H9 (cell line): Measurements from ENCODE around the gene SGCD. TPM values are rescaled to one million over a fixed set of nuclear protein-coding genes. Genes with fewer than 3 reads are reported as not detected.

ENCODE experiments used
- DNase-seq: peaks from one replicate; pipeline ENCODE4 v3.0.0-alpha.2; 2017
- H2AFZ ChIP-seq: one replicate; pipeline ENCODE4 v1.6.1; 2013; ENCODE audit warnings: mild to moderate bottlenecking, low read length, control low read depth, moderate library complexity
- H2AK5ac ChIP-seq: 2 replicates; pipeline ENCODE4 v1.6.1; 2013; ENCODE audit warnings: low read length, control low read depth, mixed read lengths; ENCODE audit not compliant: insufficient read length
- H2BK120ac ChIP-seq: one replicate; pipeline ENCODE4 v1.6.1; 2013; ENCODE audit warnings: low read depth, mild to moderate bottlenecking, low read length, control low read depth, inconsistent platforms; ENCODE audit not compliant: poor library complexity, severe bottlenecking
- H2BK12ac ChIP-seq: 2 replicates; pipeline ENCODE4 v1.6.1; 2013; ENCODE audit warnings: low read length, control low read depth, mixed read lengths, low read depth; ENCODE audit not compliant: insufficient read length
- H2BK15ac ChIP-seq: 2 replicates; pipeline ENCODE4 v1.6.1; 2013; ENCODE audit warnings: low read depth, low read length, control low read depth
- H2BK20ac ChIP-seq: one replicate; pipeline ENCODE4 v1.6.1; 2013; ENCODE audit warnings: low read depth, mild to moderate bottlenecking, low read length, control low read depth, inconsistent platforms; ENCODE audit not compliant: poor library complexity, severe bottlenecking
- H2BK5ac ChIP-seq: 2 replicates; pipeline ENCODE4 v1.6.1; 2013; ENCODE audit warnings: low read length, control low read depth, mixed read lengths; ENCODE audit not compliant: insufficient read length
- H3K14ac ChIP-seq: 2 replicates; pipeline ENCODE4 v1.6.1; 2013; ENCODE audit warnings: low read length, control low read depth; ENCODE audit not compliant: insufficient read depth
- H3K18ac ChIP-seq: 2 replicates; pipeline ENCODE4 v1.6.1; 2013; ENCODE audit warnings: low read depth, mild to moderate bottlenecking, mixed read lengths, low read length, control low read depth; ENCODE audit not compliant: insufficient read length
- H3K23ac ChIP-seq: 2 replicates; pipeline ENCODE4 v1.6.1; 2013; ENCODE audit warnings: low read length, control low read depth, mixed read lengths, low read depth; ENCODE audit not compliant: insufficient read length
- H3K23me2 ChIP-seq: 2 replicates; pipeline ENCODE4 v1.6.1; 2013; ENCODE audit warnings: low read depth, mild to moderate bottlenecking, mixed read lengths, low read length, control low read depth; ENCODE audit not compliant: insufficient read length, poor library complexity, severe bottlenecking
- H3K27ac ChIP-seq: 2 replicates; pipeline ENCODE4 v1.5.1; 2013; ENCODE audit warnings: low read length, control low read depth, mixed read lengths, low read depth; ENCODE audit not compliant: insufficient read length
- H3K27me3 ChIP-seq: 2 replicates; pipeline ENCODE4 v1.6.1; 2013; ENCODE audit warnings: low read length, control low read depth, inconsistent platforms; ENCODE audit not compliant: insufficient read depth
- H3K4ac ChIP-seq: 2 replicates; pipeline ENCODE4 v1.6.1; 2013; ENCODE audit warnings: low read depth, mild to moderate bottlenecking, control low read depth, inconsistent platforms, low read length, moderate library complexity
- H3K4me1 ChIP-seq: 2 replicates; pipeline ENCODE4 v1.6.1; 2013; ENCODE audit warnings: low read length, control low read depth, inconsistent platforms; ENCODE audit not compliant: insufficient read depth
- H3K4me2 ChIP-seq: 2 replicates; pipeline ENCODE4 v1.6.1; 2013; ENCODE audit warnings: low read length, control low read depth, mixed read lengths; ENCODE audit not compliant: insufficient read length, insufficient read depth
- H3K56ac ChIP-seq: 2 replicates; pipeline ENCODE4 v1.6.1; 2013; ENCODE audit warnings: low read depth, mild to moderate bottlenecking, mixed read lengths, low read length, control low read depth; ENCODE audit not compliant: insufficient read length
- H3K79me1 ChIP-seq: 2 replicates; pipeline ENCODE4 v1.6.1; 2013; ENCODE audit warnings: low read depth, mild to moderate bottlenecking, moderate library complexity, low read length, control low read depth, inconsistent platforms; ENCODE audit not compliant: insufficient read depth, poor library complexity, severe bottlenecking
- H3K79me2 ChIP-seq: 2 replicates; pipeline ENCODE4 v1.6.1; 2013; ENCODE audit warnings: low read length, control low read depth, inconsistent platforms; ENCODE audit not compliant: insufficient read depth
- H3K9ac ChIP-seq: 2 replicates; pipeline ENCODE4 v1.6.1; 2013; ENCODE audit warnings: low read length, control low read depth, mixed read lengths; ENCODE audit not compliant: insufficient read length; ENCODE audit errors: extremely low read depth
- H3K9me3 ChIP-seq: one replicate; pipeline ENCODE4 v1.6.1; 2013; ENCODE audit warnings: low read depth, low read length, inconsistent platforms; ENCODE audit not compliant: control insufficient read depth
- H3T11ph ChIP-seq: one replicate; pipeline ENCODE4 v1.6.1; 2013; ENCODE audit warnings: mild to moderate bottlenecking, low read length, control low read depth, inconsistent platforms
- H4K20me1 ChIP-seq: one replicate; pipeline ENCODE4 v1.6.1; 2013; ENCODE audit not compliant: control insufficient read depth, insufficient read length, insufficient read depth
- H4K5ac ChIP-seq: 2 replicates; pipeline ENCODE4 v1.6.1; 2013; ENCODE audit warnings: low read depth, mild to moderate bottlenecking, mixed read lengths, low read length, control low read depth; ENCODE audit not compliant: insufficient read length
- H4K8ac ChIP-seq: replicated peaks from 2 replicates; pipeline ENCODE4 v1.6.1; 2013; ENCODE audit warnings: low read length, control low read depth, mixed read lengths, low read depth; ENCODE audit not compliant: insufficient read length
- H4K91ac ChIP-seq: 2 replicates; pipeline ENCODE4 v1.6.1; 2013; ENCODE audit warnings: low read depth, mild to moderate bottlenecking, moderate library complexity, mixed read lengths, low read length, control low read depth; ENCODE audit not compliant: insufficient read length
- H3K27ac Mint-ChIP-seq, 3 experiments: 2 replicates in 2 of 3; 3 replicates in 1 of 3; pipeline ENCODE4 v1.8.0; 2020 to 2021; ENCODE audit warnings: mixed read lengths in 3 of 3, mild to moderate bottlenecking in 1 of 3, moderate library complexity in 1 of 3
- H3K27me3 Mint-ChIP-seq: 2 replicates; pipeline ENCODE4 v1.8.0; 2021; ENCODE audit warnings: low read depth, mild to moderate bottlenecking, moderate library complexity, mixed read lengths
- H3K36me3 Mint-ChIP-seq, 3 experiments: 2 replicates in 2 of 3; 3 replicates in 1 of 3; pipeline ENCODE4 v1.8.0; 2020 to 2021; ENCODE audit warnings: low read depth in 3 of 3, mixed read lengths in 3 of 3; ENCODE audit not compliant: insufficient read depth in 1 of 3
- H3K4me1 Mint-ChIP-seq, 2 experiments: 2 replicates each; pipeline ENCODE4 v1.8.0; 2020; ENCODE audit warnings: mixed read lengths in 2 of 2
- H3K4me3 Mint-ChIP-seq, 2 experiments: 2 replicates in 1 of 2; 3 replicates in 1 of 2; pipeline ENCODE4 v1.8.0; 2020 to 2021; ENCODE audit warnings: mild to moderate bottlenecking in 2 of 2, mixed read lengths in 2 of 2, moderate library complexity in 1 of 2
- H3K9me3 Mint-ChIP-seq, 2 experiments: 2 replicates in 1 of 2; 3 replicates in 1 of 2; pipeline ENCODE4 v1.8.0; 2020; ENCODE audit warnings: mild to moderate bottlenecking in 2 of 2, mixed read lengths in 2 of 2, moderate library complexity in 1 of 2
- WGBS: extraction: QIAGEN DNeasy Blood & Tissue Kit; methylation state at CpG from one replicate; pipeline ENCODE4 v1.1.7; 2013; ENCODE audit warnings: missing lambda C conversion rate, low lambda C conversion rate, mixed read lengths; ENCODE audit not compliant: insufficient read length; ENCODE audit errors: extremely low coverage; 5-methylcytosine and 5-hydroxymethylcytosine counted together
- total RNA-seq: library from RNA; stranded (reverse); gene quantifications from 2 replicates; pipeline ENCODE4 v1.2.1, GENCODE V29; 2021
- TF ChIP-seq, protein P1 (sequence below): fragments of 200-600 bp; sonication (generic); conservative IDR thresholded peaks from 3 replicates; pipeline ENCODE4 v1.8.0; 2021; ENCODE audit warnings: antibody characterized with exemption, mild to moderate bottlenecking

SGCD gene
- total RNA-seq, 1 experiment from 2014 or later, result 0.11 TPM

DNA sequence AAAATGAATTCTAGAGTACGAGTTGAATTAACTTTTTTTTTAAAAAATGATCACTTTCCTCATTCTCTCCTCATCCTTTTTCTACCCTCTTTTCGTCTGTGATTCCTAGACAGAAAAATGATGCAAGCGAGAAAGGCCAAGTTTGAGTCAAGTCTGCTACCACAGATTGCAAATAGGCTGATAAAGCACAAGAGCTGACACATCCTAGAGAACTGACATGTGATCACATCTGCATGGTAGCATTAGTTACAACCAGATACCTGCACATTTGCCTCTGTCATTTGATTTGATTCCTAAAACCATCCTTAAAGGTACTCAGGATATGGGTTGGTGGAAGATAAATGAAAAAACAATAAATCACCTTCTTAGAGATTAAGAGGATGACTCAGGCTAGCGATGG, 297.7 kb downstream of the SGCD start:
- Histone ChIP-seq H3K9ac (no peak overlapping the region), H3T11ph (no peak overlapping the region), H3K27me3 (no peaks in the 10 kb centered on the region), H2BK120ac (no peak overlapping the region), H3K14ac (no peak overlapping the region), H3K79me1 (no peaks in the 10 kb centered on the region), H4K5ac (no peak overlapping the region), H3K4ac (no peak overlapping the region), H3K23me2 (no peaks in the 10 kb centered on the region), H3K56ac (no peak overlapping the region), H3K79me2 (no peaks in the 10 kb centered on the region), H2BK12ac (no peak overlapping the region), H2BK20ac (no peak overlapping the region), H3K18ac (no peak overlapping the region), H2BK5ac (no peak overlapping the region), H3K4me2 (no peak overlapping the region), H3K4me1 (no peaks in the 10 kb centered on the region), H2AFZ (no peak overlapping the region), H4K20me1 (no peaks in the 10 kb centered on the region), H3K9me3 (no peaks in the 10 kb centered on the region), H3K27ac (no peak overlapping the region), H4K91ac (no peak overlapping the region), H2AK5ac (no peak overlapping the region), H4K8ac (no peak overlapping the region), H2BK15ac (no peak overlapping the region), H3K23ac (no peak overlapping the region)
- Mint-ChIP-seq H3K4me3 (no peak overlapping the region), H3K9me3 (no peaks in the 10 kb centered on the region), H3K36me3 (no peaks in the 10 kb centered on the region), H3K4me1 (peaks cover 2 to 4% of the 10 kb centered on the region in 2 experiments; a peak in 3 of 4 replicates), H3K27ac (no peak overlapping the region), H3K27me3 (no peaks in the 10 kb centered on the region)
- TF ChIP-seq, protein P1, sequence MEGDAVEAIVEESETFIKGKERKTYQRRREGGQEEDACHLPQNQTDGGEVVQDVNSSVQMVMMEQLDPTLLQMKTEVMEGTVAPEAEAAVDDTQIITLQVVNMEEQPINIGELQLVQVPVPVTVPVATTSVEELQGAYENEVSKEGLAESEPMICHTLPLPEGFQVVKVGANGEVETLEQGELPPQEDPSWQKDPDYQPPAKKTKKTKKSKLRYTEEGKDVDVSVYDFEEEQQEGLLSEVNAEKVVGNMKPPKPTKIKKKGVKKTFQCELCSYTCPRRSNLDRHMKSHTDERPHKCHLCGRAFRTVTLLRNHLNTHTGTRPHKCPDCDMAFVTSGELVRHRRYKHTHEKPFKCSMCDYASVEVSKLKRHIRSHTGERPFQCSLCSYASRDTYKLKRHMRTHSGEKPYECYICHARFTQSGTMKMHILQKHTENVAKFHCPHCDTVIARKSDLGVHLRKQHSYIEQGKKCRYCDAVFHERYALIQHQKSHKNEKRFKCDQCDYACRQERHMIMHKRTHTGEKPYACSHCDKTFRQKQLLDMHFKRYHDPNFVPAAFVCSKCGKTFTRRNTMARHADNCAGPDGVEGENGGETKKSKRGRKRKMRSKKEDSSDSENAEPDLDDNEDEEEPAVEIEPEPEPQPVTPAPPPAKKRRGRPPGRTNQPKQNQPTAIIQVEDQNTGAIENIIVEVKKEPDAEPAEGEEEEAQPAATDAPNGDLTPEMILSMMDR, result no peak
- WGBS, result no CpG with 5 or more reads among the region's 4 CpGs
- DNase-seq, result no peak
